PC-3 (cell line): ENCODE results near the gene RUFY1.

ENCODE experiments used
- EZH2 ChIP-seq: fragments of 300-600 bp; sonication (generic); IDR thresholded peaks from one replicate; pipeline ENCODE4 v1.6.1; 2017; ENCODE audit warnings: antibody characterized with exemption, mild to moderate bottlenecking, low read length; ENCODE audit not compliant: unreplicated experiment
- EZH2phosphoT487 ChIP-seq: fragments of 300-600 bp; sonication (generic); IDR thresholded peaks from 2 replicates; pipeline ENCODE4 v1.6.1; 2018; ENCODE audit warnings: mild to moderate bottlenecking, antibody characterized with exemption, low read length, borderline replicate concordance
- TF ChIP-seq, protein P1 (sequence below): fragments of 300-600 bp; sonication (generic); conservative IDR thresholded peaks from 2 replicates; pipeline ENCODE4 v1.5.1; 2017; ENCODE audit warnings: antibody characterized with exemption, low read depth, mild to moderate bottlenecking, low read length

- TF ChIP-seq, protein P1, sequence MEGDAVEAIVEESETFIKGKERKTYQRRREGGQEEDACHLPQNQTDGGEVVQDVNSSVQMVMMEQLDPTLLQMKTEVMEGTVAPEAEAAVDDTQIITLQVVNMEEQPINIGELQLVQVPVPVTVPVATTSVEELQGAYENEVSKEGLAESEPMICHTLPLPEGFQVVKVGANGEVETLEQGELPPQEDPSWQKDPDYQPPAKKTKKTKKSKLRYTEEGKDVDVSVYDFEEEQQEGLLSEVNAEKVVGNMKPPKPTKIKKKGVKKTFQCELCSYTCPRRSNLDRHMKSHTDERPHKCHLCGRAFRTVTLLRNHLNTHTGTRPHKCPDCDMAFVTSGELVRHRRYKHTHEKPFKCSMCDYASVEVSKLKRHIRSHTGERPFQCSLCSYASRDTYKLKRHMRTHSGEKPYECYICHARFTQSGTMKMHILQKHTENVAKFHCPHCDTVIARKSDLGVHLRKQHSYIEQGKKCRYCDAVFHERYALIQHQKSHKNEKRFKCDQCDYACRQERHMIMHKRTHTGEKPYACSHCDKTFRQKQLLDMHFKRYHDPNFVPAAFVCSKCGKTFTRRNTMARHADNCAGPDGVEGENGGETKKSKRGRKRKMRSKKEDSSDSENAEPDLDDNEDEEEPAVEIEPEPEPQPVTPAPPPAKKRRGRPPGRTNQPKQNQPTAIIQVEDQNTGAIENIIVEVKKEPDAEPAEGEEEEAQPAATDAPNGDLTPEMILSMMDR, result no peak
- TF ChIP-seq EZH2 (no peak), EZH2phosphoT487 (no peak)
Observed at GRCh38 chr5:179623003-179623905, 72.9 kb downstream of the RUFY1 start, which contains the start of gene HNRNPH1.
